ENCODE results near the gene FGD6.

DNA sequence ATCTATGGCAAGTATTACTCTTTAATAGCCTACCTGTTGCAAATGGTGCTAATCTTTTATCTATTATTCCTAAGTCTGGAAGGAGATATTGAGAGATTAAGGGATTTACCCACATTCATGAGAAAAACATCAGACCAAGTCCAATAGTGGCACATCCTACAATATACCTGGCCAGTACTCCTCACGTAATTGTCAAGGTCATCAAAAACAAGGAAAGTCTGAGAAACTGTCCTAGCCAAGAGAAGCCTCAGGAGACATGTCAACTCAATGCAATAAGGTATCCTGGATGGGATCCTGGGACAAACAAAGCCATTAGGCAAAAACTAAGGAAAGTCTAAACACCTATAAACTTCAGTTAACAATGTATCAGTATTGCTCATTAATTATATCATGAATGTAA, 156.3 kb downstream of the FGD6 start:
- TF ChIP-seq, protein P1, sequence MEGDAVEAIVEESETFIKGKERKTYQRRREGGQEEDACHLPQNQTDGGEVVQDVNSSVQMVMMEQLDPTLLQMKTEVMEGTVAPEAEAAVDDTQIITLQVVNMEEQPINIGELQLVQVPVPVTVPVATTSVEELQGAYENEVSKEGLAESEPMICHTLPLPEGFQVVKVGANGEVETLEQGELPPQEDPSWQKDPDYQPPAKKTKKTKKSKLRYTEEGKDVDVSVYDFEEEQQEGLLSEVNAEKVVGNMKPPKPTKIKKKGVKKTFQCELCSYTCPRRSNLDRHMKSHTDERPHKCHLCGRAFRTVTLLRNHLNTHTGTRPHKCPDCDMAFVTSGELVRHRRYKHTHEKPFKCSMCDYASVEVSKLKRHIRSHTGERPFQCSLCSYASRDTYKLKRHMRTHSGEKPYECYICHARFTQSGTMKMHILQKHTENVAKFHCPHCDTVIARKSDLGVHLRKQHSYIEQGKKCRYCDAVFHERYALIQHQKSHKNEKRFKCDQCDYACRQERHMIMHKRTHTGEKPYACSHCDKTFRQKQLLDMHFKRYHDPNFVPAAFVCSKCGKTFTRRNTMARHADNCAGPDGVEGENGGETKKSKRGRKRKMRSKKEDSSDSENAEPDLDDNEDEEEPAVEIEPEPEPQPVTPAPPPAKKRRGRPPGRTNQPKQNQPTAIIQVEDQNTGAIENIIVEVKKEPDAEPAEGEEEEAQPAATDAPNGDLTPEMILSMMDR (IDR thresholded peaks at IDR 0.05), result no peak
- TF ChIP-seq POLR2A (IDR thresholded peaks at IDR 0.05) (no peak), POLR2AphosphoS5 (IDR thresholded peaks at IDR 0.05) (no peak)

Data from transverse colon (tissue), 4 donors.